ENCODE data around the gene TMEM80. TPM values are rescaled to one million over a fixed set of nuclear protein-coding genes. Genes with fewer than 3 reads are reported as not detected.
A peak's percentile ranks its signal among the peaks of the same experiment; 100 is the strongest.
"Not testable (repeated sequence)": the region's sequence is repeated elsewhere in the genome, so short reads cannot be mapped to it uniquely, and the experiment has no call there.

TMEM80 gene
- total RNA-seq, 1 donor from 2014 or later: 15.5 TPM

GRCh38 chr11:728901-729491 is 33.4 kb downstream of the TMEM80 start:
- no peak for DNase-seq (ENCODE audit: low spot score)

GRCh38 chr11:729492-730074 is 34.0 kb downstream of the TMEM80 start:
- no peak for DNase-seq (ENCODE audit: low spot score)
- intact Hi-C loops (cut with DNase I): loop anchor here (2.0 kb wide), 2 partner anchors 67 to 173 kb away; no protein-coding TSS in a partner anchor

More at GRCh38 chr11:728901-729491, 33.4 kb downstream of the TMEM80 start:
- intact Hi-C loops (cut with DNase I): loop anchor here (2.0 kb wide), 2 partner anchors 66 to 172 kb away; no protein-coding TSS in a partner anchor

GRCh38 chr11:733072-733471 is 37.5 kb downstream of the TMEM80 start:
- intact Hi-C loops (cut with DNase I): no loop called here
- DNase-seq (ENCODE audit: low spot score): no peak

DNA sequence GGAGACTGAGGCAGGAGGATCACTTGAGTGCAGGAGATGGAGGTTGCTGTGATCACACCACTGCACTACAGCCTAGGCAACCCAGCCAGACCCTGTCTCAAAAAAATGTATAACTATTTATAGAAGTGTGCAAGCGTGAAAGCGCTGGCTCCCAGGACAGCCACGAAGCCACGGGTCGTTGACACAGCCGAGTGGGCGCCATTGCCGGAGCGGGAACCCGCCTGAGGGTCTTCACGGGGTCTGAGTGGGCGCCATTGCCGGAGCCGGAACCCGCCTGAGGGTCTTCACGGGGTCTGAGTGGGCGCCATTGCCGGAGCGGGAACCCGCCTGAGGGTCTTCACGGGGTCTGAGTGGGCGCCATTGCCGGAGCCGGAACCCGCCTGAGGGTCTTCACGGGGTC is 38.9 kb downstream of the TMEM80 start:
- DNase-seq (ENCODE audit: low spot score); intact Hi-C loops (cut with DNase I): not testable (repeated sequence)

GRCh38 chr11:737366-737765 is 41.8 kb downstream of the TMEM80 start:
- intact Hi-C loops (cut with DNase I): no loop called here
- no peak for DNase-seq (ENCODE audit: low spot score)

- intact Hi-C loops (cut with DNase I); DNase-seq (ENCODE audit: low spot score): not testable (repeated sequence)
These were observed 42.3 kb downstream of the TMEM80 start for GRCh38 chr11:737899-738298.

DNA sequence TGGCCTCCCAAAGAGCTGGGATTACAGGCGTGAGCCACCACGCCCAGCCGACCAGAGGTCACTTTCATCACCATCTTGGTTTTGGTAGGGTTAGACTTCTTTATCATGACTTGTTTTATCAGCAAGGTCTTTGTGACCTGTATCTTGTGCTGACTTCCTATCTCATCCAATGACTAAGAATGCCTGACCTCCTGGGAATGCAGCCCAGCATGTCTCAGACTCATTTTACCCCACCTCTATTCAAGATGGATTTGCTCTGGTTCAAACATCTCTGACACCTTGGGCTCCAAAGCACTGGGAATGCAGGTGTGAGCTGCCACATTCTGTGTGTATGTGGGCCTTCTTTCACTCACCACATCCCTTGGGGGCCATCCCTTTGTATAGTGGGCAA is 46.5 kb downstream of the TMEM80 start:
- intact Hi-C loops (cut with DNase I): no loop called here
- no peak for DNase-seq (ENCODE audit: low spot score)

- DNase-seq (ENCODE audit: low spot score): no peak
- intact Hi-C loops (cut with DNase I): no loop called here
These were observed 47.1 kb downstream of the TMEM80 start for GRCh38 chr11:742571-743201.

- intact Hi-C loops (cut with DNase I): no loop called here
- no peak for DNase-seq (ENCODE audit: low spot score)
These were observed 49.8 kb downstream of the TMEM80 start for GRCh38 chr11:745428-745827.

DNA sequence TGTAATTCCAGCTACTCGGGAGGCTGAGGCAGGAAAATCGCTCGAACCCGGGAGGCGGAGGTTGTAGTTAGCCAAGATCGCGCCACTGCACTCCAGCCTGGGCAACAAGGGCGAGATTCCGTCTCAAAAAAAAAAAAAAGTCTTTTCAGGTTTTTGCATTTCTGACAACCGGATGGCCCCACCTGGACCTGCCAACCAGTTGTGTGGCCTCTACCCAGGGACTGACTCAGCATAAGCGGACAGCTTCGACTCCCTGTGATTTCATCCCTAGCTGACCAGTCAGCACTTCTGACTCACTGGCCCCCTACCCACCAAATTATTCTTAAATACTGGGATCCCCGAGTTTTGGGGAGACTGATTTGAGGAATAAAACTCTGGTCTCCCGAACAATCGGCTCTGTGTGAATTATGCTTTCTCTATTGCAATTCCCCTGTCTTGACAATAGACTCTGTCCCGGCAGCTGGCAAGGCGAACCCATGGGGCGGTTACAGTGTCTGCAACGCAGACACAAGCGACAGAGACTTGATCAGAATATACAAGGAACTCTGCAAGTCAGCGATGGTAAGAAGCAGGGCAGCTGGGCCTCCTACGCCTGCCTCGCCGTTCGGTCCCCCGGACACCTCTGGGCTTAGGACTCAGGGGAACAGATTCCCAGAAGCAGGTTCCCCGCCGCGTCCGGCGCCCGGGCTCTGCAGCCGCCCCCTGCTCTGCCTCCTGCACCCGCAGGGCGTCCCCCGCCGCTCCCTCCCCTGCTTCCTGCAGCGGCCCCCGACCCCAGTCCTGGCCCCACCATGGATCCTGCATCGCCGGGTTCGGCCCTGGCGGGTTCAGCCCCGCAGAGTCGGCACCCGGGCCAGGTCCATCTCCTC is 50.9 kb downstream of the TMEM80 start:
- intact Hi-C loops (cut with DNase I): loop anchor here (1.0 kb wide), 1 partner anchor 51 kb away; the partner anchor contains the start of genes DEAF1 and TMEM80
- no peak for DNase-seq (ENCODE audit: low spot score)

- peak; percentile 97 for DNase-seq (ENCODE audit: low spot score)
- intact Hi-C loops (cut with DNase I): loop anchor here (1.0 kb wide), 1 partner anchor 52 kb away; the partner anchor contains the start of genes DEAF1 and TMEM80
These were observed 51.8 kb downstream of the TMEM80 start, which contains the start of gene TALDO1 for GRCh38 chr11:747158-748006. Gene TALDO1, plus strand, starts transcription at chr11:747464. Its CDS starts 18 bp downstream, at chr11:747482.

GRCh38 chr11:748007-748359 is 52.4 kb downstream of the TMEM80 start:
- DNase-seq (ENCODE audit: low spot score): no peak

DNA sequence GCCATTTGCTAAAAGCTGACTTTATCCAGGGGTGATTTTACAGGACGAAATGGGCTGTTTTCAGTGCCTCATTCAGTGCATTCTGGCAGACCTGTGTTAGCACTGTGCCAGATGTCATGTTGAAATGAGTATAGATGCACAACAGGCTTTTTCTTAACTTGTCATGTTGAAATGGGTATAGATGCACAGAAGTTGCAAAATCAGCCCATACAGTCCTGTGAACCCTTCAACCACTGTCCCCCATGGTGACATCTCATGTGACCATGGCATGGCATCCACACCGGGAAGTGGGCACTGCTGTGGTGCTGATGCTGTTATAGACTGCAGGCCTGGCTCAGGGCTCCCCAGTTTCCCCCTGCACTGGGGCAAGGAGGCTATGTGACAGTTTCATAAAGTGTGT is 54.1 kb downstream of the TMEM80 start:
- DNase-seq (ENCODE audit: low spot score): no peak
- intact Hi-C loops (cut with DNase I): no loop called here

More at GRCh38 chr11:748007-748359, 52.4 kb downstream of the TMEM80 start:
- intact Hi-C loops (cut with DNase I): no loop called here

Other genes with a start within 250 kb of the TMEM80 start
- gene PTDSS2, start 245.5 kb upstream of the TMEM80 start, total RNA-seq: 24.9 TPM
- gene RNH1, start 188.6 kb upstream of the TMEM80 start, total RNA-seq: 158 TPM
- 75.9 TPM for gene HRAS, start 160.2 kb upstream of the TMEM80 start, total RNA-seq
- 0.38 TPM for gene LRRC56, start 158.3 kb upstream of the TMEM80 start, total RNA-seq
- 0.40 TPM for gene LMNTD2, start 135.1 kb upstream of the TMEM80 start, total RNA-seq
- gene RASSF7, start 134.8 kb upstream of the TMEM80 start, total RNA-seq: 2.6 TPM
- gene PHRF1, start 119.3 kb upstream of the TMEM80 start, total RNA-seq: 20.9 TPM
- gene IRF7, start 79.9 kb upstream of the TMEM80 start, total RNA-seq: 9.7 TPM
- gene CDHR5, start 70.9 kb upstream of the TMEM80 start, total RNA-seq: not detected
- not detected for gene SCT, start 68.6 kb upstream of the TMEM80 start, total RNA-seq
- 0.81 TPM for gene DRD4, start 58.5 kb upstream of the TMEM80 start, total RNA-seq
- 21.3 TPM for gene DEAF1, start 594 bp upstream of the TMEM80 start, total RNA-seq
- 2.3 TPM for gene EPS8L2, start 10.4 kb downstream of the TMEM80 start, total RNA-seq
- 92.4 TPM for gene TALDO1, start 51.6 kb downstream of the TMEM80 start, total RNA-seq
- 38.7 TPM for gene GATD1, start 81.7 kb downstream of the TMEM80 start, total RNA-seq
- gene CEND1, start 94.3 kb downstream of the TMEM80 start, total RNA-seq: 0.65 TPM
- 4.7 TPM for gene SLC25A22, start 102.5 kb downstream of the TMEM80 start, total RNA-seq
- 12.1 TPM for gene PIDD1, start 109.4 kb downstream of the TMEM80 start, total RNA-seq
- 781 TPM for gene RPLP2, start 114.2 kb downstream of the TMEM80 start, total RNA-seq
- gene PNPLA2, start 123.1 kb downstream of the TMEM80 start, total RNA-seq: 209 TPM
- gene CRACR2B, start 132.1 kb downstream of the TMEM80 start, total RNA-seq: 12.2 TPM
- gene CD151, start 137.1 kb downstream of the TMEM80 start, total RNA-seq: 625 TPM
- 202 TPM for gene POLR2L, start 146.7 kb downstream of the TMEM80 start, total RNA-seq
- gene TSPAN4, start 147.0 kb downstream of the TMEM80 start, total RNA-seq: 27.9 TPM
- gene CHID1, start 215.0 kb downstream of the TMEM80 start, total RNA-seq: 63.7 TPM
- gene AP2A2, start 230.1 kb downstream of the TMEM80 start, total RNA-seq: 40.3 TPM

All from cardiac septum (tissue), 1 donor.